Kidney (tissue), 14 donors: ENCODE data around the gene PPIB. TPM values are rescaled to one million over a fixed set of nuclear protein-coding genes. Genes with fewer than 3 reads are reported as not detected.
A peak's percentile ranks its signal among the peaks of the same experiment; 100 is the strongest.

Experiments used
- DNase-seq, 5 donors: peaks; one replicate each; pipeline ENCODE4 v3.0.0-alpha.2; 2013 to 2020
- FAIRE-seq: peaks from 2 replicates; lab custom pipeline; 2012; peaks lifted over from hg19 to GRCh38; lab: Jason Lieb, UNC
- H3K27ac ChIP-seq, 2 donors: one replicate each; pipeline ENCODE4 v1.7.0; 2013; ENCODE audit warnings: low read depth in 2 of 2, low read length in 2 of 2, inconsistent platforms in 1 of 2
- H3K27me3 ChIP-seq: one replicate; pipeline ENCODE4 v1.7.1; 2013; ENCODE audit warnings: low read length, inconsistent platforms; ENCODE audit not compliant: control insufficient read depth, insufficient read depth
- H3K36me3 ChIP-seq, 3 donors: one replicate each; pipeline versions ENCODE4 v1.7.0 to v1.7.1; 2013; ENCODE audit warnings: low read length in 3 of 3, control low read depth in 1 of 3, inconsistent platforms in 1 of 3; ENCODE audit not compliant: insufficient read depth in 3 of 3, control insufficient read depth in 2 of 3
- H3K4me1 ChIP-seq, 3 donors: one replicate each; pipeline versions ENCODE4 v1.7.0 to v1.7.1; 2013; ENCODE audit warnings: low read length in 3 of 3, inconsistent platforms in 1 of 3, low read depth in 1 of 3; ENCODE audit not compliant: control insufficient read depth in 2 of 3, insufficient read depth in 2 of 3
- H3K4me3 ChIP-seq, 3 donors: one replicate each; pipeline versions ENCODE4 v1.7.0 to v1.8.1; 2013; ENCODE audit warnings: low read length in 3 of 3, control low read depth in 1 of 3, inconsistent platforms in 1 of 3
- H3K9ac ChIP-seq, 3 donors: one replicate each; pipeline versions ENCODE4 v1.7.0 to v1.7.1; 2013; ENCODE audit warnings: low read length in 3 of 3, control low read depth in 1 of 3, inconsistent platforms in 1 of 3
- H3K9me3 ChIP-seq, 3 donors: one replicate each; pipeline versions ENCODE4 v1.7.0 to v1.7.1; 2013; ENCODE audit warnings: low read length in 3 of 3, control low read depth in 1 of 3, inconsistent platforms in 1 of 3; ENCODE audit not compliant: control insufficient read depth in 2 of 3, insufficient read depth in 1 of 3
- CTCF ChIP-seq: IDR thresholded peaks from 3 replicates; pipeline ENCODE4 v1.5.1; 2012; ENCODE audit warnings: mild to moderate bottlenecking, moderate library complexity, borderline replicate concordance; ENCODE audit not compliant: insufficient read depth; ENCODE audit errors: extremely low read depth
- intact Hi-C: fragments of 100-400 bp; cut with DNase I; formaldehyde crosslinking; loops from one replicate; pipeline ENCODE4 v1.11.1; 2022
- polyA plus RNA-seq: library from polyadenylated mRNA; stranded (reverse); fragments of 350-450 nt; fragmentation: Illumina TruSeq; extraction: RNeasy Lipid Tissue Mini Kit (QIAGEN cat#74804); gene quantifications from one replicate; pipeline ENCODE4 v1.2.3, GENCODE V29; 2014; ENCODE audit warnings: low read depth, low replicate concordance; ENCODE audit not compliant: insufficient read depth
- total RNA-seq: library from RNA; stranded (reverse); fragmentation: NEBNext Ultra II Directional; extraction: Animal tissue kit (Norgen Biotek cat#: 25700); gene quantifications from one replicate; pipeline ENCODE4 v1.2.1, GENCODE V29; 2021
- donor health status: control.
- donor health status: control.
- donor health status: control.
- donor health status: control.
- donor health status: control.
- donor health status: DM: yes; HTN: yes; CAD: no.
- donor health status: Normal renal cell carcinoma (clear cell type).

Gene PPIB
- total and polyA plus RNA-seq, 2 donors from 2014 or later: 484 to 705 TPM

DNA sequence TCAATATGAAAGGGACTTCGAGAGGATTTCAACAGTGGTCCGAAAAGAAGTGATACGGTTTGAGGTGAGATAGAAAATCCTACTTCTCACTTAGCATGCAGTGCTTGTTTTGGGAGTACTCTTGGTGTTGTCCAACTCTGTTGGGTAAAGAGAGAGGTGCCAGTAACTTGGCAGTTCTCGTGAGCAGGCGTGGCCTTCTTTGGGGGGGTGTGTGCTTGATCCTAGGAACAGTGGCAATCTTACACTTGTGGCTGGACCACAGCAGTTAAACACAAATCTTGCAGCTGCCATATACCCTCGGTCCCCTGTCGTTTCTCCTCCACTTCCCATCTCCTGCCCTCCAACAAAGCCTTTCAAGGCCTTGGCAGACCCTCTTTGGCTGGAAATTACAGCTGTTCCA is 26.5 kb downstream of the PPIB start:
- Histone ChIP-seq H3K27me3 (no peaks in the 10 kb centered on the region), H3K9me3 (no peaks in the 10 kb centered on the region), H3K27ac (no peak overlapping the region), H3K4me3 (no peak overlapping the region), H3K36me3 (peaks cover 0 to 45% (median 44%) of the 10 kb centered on the region in 3 donors), H3K4me1 (no peaks in the 10 kb centered on the region), H3K9ac (no peak overlapping the region)
- no peak for DNase-seq
- intact Hi-C loops: no loop called here
- no peak for FAIRE-seq
- no peak for TF ChIP-seq CTCF

- FAIRE-seq (no peak), DNase-seq (peak in 1 of 5 donors; percentile 72)
- H3K9ac ChIP-seq: no peak overlapping the region
- peaks cover 3 to 65% (median 57%) of the 10 kb centered on the region in 3 donors for H3K36me3 ChIP-seq
- no peaks in the 10 kb centered on the region for H3K27me3 ChIP-seq
- H3K4me1 ChIP-seq: no peaks in the 10 kb centered on the region
- no peaks in the 10 kb centered on the region for H3K9me3 ChIP-seq
- H3K27ac ChIP-seq: no peak overlapping the region
- H3K4me3 ChIP-seq: no peak overlapping the region
- intact Hi-C loops: no loop called here
- no peak for TF ChIP-seq CTCF
Measured at GRCh38 chr15:64134345-64134829, 28.4 kb downstream of the PPIB start.

- Histone ChIP-seq H3K9ac (no peak overlapping the region), H3K4me3 (no peak overlapping the region), H3K27ac (no peak overlapping the region), H3K4me1 (no peaks in the 10 kb centered on the region), H3K36me3 (peaks cover 3 to 67% (median 61%) of the 10 kb centered on the region in 3 donors), H3K9me3 (no peaks in the 10 kb centered on the region), H3K27me3 (no peaks in the 10 kb centered on the region)
- intact Hi-C loops: no loop called here
- no peak for FAIRE-seq
- no peak for TF ChIP-seq CTCF
- DNase-seq: no peak
Measured at GRCh38 chr15:64133623-64134344, 29.0 kb downstream of the PPIB start.
